ENCODE results near the gene ABI2. TPM values are rescaled to one million over a fixed set of nuclear protein-coding genes. Genes with fewer than 3 reads are reported as not detected.

Gene ABI2
- total RNA-seq, 1 donor from 2014 or later, result 69.1 TPM

DNA sequence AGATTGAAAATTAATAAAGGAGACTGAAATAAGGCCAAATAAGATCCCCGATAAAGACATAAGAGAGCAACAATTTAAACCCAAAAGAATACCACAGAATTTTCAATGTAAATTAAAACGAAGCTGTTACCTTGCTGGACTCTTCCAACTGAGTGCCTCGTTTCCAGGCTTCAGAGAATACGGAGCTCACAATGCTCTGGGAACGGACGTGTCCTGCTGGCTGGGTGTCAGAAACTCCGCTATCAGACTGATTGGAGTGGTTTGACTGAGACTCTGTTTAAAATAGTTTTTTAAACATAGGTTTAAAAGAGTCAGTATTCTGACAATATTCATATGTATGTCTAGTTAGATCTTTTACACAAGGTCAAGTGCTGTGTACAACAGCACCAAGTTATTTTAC is 116.5 kb downstream of the ABI2 start:
- Histone ChIP-seq H3K27ac (no peak overlapping the region), H3K9me3 (no peaks in the 10 kb centered on the region), H3K4me1 (no peaks in the 10 kb centered on the region), H3K27me3 (no peaks in the 10 kb centered on the region), H3K36me3 (peaks cover 36 to 91% of the 10 kb centered on the region in 2 donors), H3K4me3 (no peak overlapping the region)
- DNase-seq (ENCODE audit: low spot score in 2 of 2), result no peak
- intact Hi-C loops (cut with DNase I), result no loop called here
- TF ChIP-seq, protein P1, sequence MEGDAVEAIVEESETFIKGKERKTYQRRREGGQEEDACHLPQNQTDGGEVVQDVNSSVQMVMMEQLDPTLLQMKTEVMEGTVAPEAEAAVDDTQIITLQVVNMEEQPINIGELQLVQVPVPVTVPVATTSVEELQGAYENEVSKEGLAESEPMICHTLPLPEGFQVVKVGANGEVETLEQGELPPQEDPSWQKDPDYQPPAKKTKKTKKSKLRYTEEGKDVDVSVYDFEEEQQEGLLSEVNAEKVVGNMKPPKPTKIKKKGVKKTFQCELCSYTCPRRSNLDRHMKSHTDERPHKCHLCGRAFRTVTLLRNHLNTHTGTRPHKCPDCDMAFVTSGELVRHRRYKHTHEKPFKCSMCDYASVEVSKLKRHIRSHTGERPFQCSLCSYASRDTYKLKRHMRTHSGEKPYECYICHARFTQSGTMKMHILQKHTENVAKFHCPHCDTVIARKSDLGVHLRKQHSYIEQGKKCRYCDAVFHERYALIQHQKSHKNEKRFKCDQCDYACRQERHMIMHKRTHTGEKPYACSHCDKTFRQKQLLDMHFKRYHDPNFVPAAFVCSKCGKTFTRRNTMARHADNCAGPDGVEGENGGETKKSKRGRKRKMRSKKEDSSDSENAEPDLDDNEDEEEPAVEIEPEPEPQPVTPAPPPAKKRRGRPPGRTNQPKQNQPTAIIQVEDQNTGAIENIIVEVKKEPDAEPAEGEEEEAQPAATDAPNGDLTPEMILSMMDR (IDR thresholded peaks at IDR 0.05), result no peak

DNA sequence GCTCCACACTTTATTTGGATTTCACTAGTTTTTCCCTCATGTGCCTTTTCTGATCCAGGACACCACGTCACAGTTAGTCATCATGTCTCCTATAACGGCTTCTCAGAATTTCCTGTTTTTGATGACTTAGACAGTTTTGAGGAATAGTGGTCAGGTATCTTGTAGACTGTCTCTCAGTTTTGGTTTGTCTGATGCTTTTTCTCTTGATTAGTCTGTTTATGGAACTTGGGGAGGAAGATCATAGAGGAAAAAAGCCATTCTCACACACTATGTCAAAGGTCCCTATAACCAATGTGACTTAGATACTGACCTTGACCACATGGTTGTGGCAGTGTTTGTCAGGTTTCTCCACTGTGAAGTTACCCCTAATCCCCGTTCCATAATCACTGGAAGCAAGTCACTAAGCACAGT is 117.9 kb downstream of the ABI2 start:
- TF ChIP-seq, protein P1 (IDR thresholded peaks at IDR 0.05), result no peak
- Histone ChIP-seq H3K9me3 (no peaks in the 10 kb centered on the region), H3K36me3 (peaks cover 29 to 86% of the 10 kb centered on the region in 2 donors), H3K27ac (no peak overlapping the region), H3K27me3 (no peaks in the 10 kb centered on the region), H3K4me1 (no peaks in the 10 kb centered on the region), H3K4me3 (no peak overlapping the region)
- intact Hi-C loops (cut with DNase I), result no loop called here
- no peak for DNase-seq (ENCODE audit: low spot score in 2 of 2)

DNA sequence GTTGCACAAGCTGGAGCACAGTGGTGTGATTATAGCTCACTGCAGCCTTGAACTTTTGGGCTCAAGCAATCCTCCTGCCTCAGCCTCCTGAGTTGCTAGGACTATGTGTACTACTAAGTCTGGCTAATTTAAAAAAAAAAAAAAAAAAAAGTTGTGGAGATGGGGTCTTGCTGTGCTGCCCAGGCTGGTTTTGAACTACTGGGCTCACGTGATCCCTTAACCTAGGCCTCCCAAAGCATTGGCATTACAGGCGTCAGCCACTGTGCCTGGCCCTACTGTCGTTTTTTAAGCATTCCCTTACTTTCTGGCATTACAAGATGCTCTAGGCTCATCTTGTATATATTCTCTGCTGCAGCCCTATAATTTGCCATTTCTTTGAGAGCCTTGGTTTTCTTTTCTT is 118.6 kb downstream of the ABI2 start:
- no peaks in the 10 kb centered on the region for H3K9me3 ChIP-seq
- no peak overlapping the region for H3K4me3 ChIP-seq
- TF ChIP-seq, protein P1 (IDR thresholded peaks at IDR 0.05), result no peak
- no peaks in the 10 kb centered on the region for H3K4me1 ChIP-seq
- H3K27ac ChIP-seq, result no peak overlapping the region
- DNase-seq (ENCODE audit: low spot score in 2 of 2), result no peak
- H3K27me3 ChIP-seq, result no peaks in the 10 kb centered on the region
- intact Hi-C loops (cut with DNase I), result no loop called here
- peaks cover 30 to 85% of the 10 kb centered on the region in 2 donors for H3K36me3 ChIP-seq

DNA sequence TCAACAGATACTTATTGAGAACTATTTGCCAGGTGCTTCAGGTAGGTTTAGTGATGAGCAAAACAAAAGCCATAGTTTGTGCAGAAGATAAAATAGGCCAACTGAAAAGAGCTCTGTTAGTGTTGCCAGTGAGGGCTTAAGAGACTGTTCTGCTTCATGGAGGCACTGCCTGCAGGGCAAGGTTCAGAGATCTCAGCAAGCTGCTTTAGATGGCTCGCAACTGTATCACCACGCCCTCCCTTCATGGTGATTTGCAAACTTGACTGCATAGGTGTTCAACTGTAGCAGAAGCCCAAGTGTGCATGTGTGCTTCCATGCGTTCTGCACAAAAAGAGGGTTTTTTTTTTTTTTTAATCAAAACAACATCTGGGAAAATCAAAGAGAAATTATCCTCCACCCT is 122.4 kb downstream of the ABI2 start:
- Histone ChIP-seq H3K36me3 (peaks cover 46 to 48% of the 10 kb centered on the region in 2 donors), H3K27me3 (no peaks in the 10 kb centered on the region)
- intact Hi-C loops (cut with DNase I), result loop anchor here (5.0 kb wide), 1 partner anchor 123 kb away; the partner anchor contains the start of gene ABI2

DNA sequence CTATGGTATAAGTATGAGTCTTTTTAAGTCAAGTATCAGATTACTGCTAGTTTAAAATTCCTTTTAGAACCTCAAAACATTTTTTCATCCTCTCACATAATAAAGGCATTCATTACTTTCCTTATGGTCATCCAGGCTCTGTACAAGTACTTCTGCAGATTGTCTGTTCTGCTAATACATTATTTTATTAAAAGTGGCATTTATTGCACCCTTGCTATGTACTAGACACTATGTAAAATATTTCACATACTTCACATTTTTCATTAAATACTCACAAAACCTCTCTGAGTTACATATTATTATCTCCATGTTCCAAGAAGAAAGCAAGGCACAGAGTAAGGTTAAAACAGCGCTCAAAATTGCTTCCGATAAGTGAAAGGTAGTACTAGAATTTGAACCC is 122.8 kb downstream of the ABI2 start:
- no peaks in the 10 kb centered on the region for H3K9me3 ChIP-seq
- DNase-seq (ENCODE audit: low spot score in 2 of 2), result no peak
- H3K36me3 ChIP-seq, result peaks cover 42 to 44% of the 10 kb centered on the region in 2 donors
- H3K4me3 ChIP-seq, result no peak overlapping the region
- no peak overlapping the region for H3K27ac ChIP-seq
- no peaks in the 10 kb centered on the region for H3K27me3 ChIP-seq
- TF ChIP-seq, protein P1 (IDR thresholded peaks at IDR 0.05), result no peak
- intact Hi-C loops (cut with DNase I), result loop anchor here (5.0 kb wide), 1 partner anchor 124 kb away; the partner anchor contains the start of gene ABI2
- H3K4me1 ChIP-seq, result peaks cover 0 to 2% of the 10 kb centered on the region in 2 donors

More for the DNA sequence above, 122.4 kb downstream of the ABI2 start:
- Histone ChIP-seq H3K4me3 (no peak overlapping the region), H3K27ac (no peak overlapping the region), H3K9me3 (no peaks in the 10 kb centered on the region), H3K4me1 (peaks cover 0 to 2% of the 10 kb centered on the region in 2 donors)
- no peak for DNase-seq (ENCODE audit: low spot score in 2 of 2)
- TF ChIP-seq, protein P1 (IDR thresholded peaks at IDR 0.05), result no peak

DNA sequence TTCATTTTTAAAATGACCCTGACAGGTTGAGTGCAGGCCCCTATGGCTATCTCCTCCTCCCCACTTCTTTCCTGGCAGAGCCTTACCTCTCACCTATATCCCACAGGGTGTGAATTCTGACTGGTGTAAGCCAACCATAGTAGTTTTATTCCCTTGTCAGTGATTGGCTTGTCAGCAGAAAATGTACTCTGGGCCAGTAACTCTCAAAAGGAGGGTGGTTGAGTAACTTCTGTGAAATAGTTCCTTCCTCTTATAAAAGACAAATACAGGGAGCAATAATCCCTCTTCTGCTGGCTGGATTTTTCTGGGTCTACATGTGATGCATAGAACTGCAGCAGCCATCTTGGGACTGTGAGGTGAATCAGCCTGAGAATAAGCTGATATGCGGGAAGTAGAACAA is 123.5 kb downstream of the ABI2 start:
- Histone ChIP-seq H3K9me3 (no peaks in the 10 kb centered on the region), H3K4me1 (peaks cover 0 to 2% of the 10 kb centered on the region in 2 donors), H3K36me3 (peaks cover 38 to 40% of the 10 kb centered on the region in 2 donors), H3K4me3 (no peak overlapping the region), H3K27me3 (no peaks in the 10 kb centered on the region), H3K27ac (no peak overlapping the region)
- intact Hi-C loops (cut with DNase I), result loop anchor here (5.0 kb wide), 1 partner anchor 124 kb away; the partner anchor contains the start of gene ABI2
- DNase-seq (ENCODE audit: low spot score in 2 of 2), result no peak
- TF ChIP-seq, protein P1 (IDR thresholded peaks at IDR 0.05), result no peak
